Endothelial cell of hepatic sinusoid (primary cell): ENCODE results near the gene PPP6R3.

Experiments
- in situ Hi-C: cut with HindIII; loops from 2 replicates; pipeline ENCODE4 v1.10.0; 2017; ENCODE audit warnings: low sequenced_read_pairs

PPP6R3 gene

GRCh38 chr11:68480852-68481510 lies 20.4 kb downstream of the PPP6R3 start:
- in situ Hi-C loops: no loop called here

- in situ Hi-C loops: no loop called here
Measured at GRCh38 chr11:68481579-68482240, 21.2 kb downstream of the PPP6R3 start.

- in situ Hi-C loops: no loop called here
Measured at GRCh38 chr11:68488623-68489022, 28.1 kb downstream of the PPP6R3 start.

GRCh38 chr11:68495220-68495729 lies 34.7 kb downstream of the PPP6R3 start:
- in situ Hi-C loops: no loop called here

- in situ Hi-C loops: no loop called here
Measured at GRCh38 chr11:68495872-68496271, 35.3 kb downstream of the PPP6R3 start.

- in situ Hi-C loops: no loop called here
Measured at GRCh38 chr11:68497761-68498160, 37.2 kb downstream of the PPP6R3 start.

- in situ Hi-C loops: no loop called here
Measured at GRCh38 chr11:68498321-68498720, 37.8 kb downstream of the PPP6R3 start.

GRCh38 chr11:68498903-68499883 lies 38.6 kb downstream of the PPP6R3 start:
- in situ Hi-C loops: no loop called here

GRCh38 chr11:68500206-68500605 lies 39.7 kb downstream of the PPP6R3 start:
- in situ Hi-C loops: no loop called here

- in situ Hi-C loops: no loop called here
Measured at GRCh38 chr11:68501813-68502212, 41.3 kb downstream of the PPP6R3 start.

- in situ Hi-C loops: no loop called here
Measured at GRCh38 chr11:68503251-68503687, 42.7 kb downstream of the PPP6R3 start.

- in situ Hi-C loops: no loop called here
Measured at GRCh38 chr11:68503792-68504191, 43.2 kb downstream of the PPP6R3 start.

GRCh38 chr11:68504432-68505066 lies 44.0 kb downstream of the PPP6R3 start:
- in situ Hi-C loops: no loop called here

GRCh38 chr11:68505596-68505995 lies 45.0 kb downstream of the PPP6R3 start:
- in situ Hi-C loops: no loop called here

- in situ Hi-C loops: no loop called here
Measured at GRCh38 chr11:68506908-68507307, 46.4 kb downstream of the PPP6R3 start.

- in situ Hi-C loops: no loop called here
Measured at GRCh38 chr11:68508425-68508824, 47.9 kb downstream of the PPP6R3 start.

- in situ Hi-C loops: no loop called here
Measured at GRCh38 chr11:68509066-68509465, 48.5 kb downstream of the PPP6R3 start.

GRCh38 chr11:68513930-68514487 lies 53.5 kb downstream of the PPP6R3 start:
- in situ Hi-C loops: loop anchor here (10.0 kb wide), 1 partner anchor 49 kb away; the partner anchor contains the start of gene PPP6R3

- in situ Hi-C loops: loop anchor here (10.0 kb wide), 1 partner anchor 52 kb away; the partner anchor contains the start of gene PPP6R3
Measured at GRCh38 chr11:68517121-68517741, 56.7 kb downstream of the PPP6R3 start.

- in situ Hi-C loops: loop anchor here (10.0 kb wide), 1 partner anchor 53 kb away; the partner anchor contains the start of gene PPP6R3
Measured at GRCh38 chr11:68518191-68518590, 57.6 kb downstream of the PPP6R3 start.
